ENCODE results near the gene MYB. TPM values are rescaled to one million over a fixed set of nuclear protein-coding genes. Genes with fewer than 3 reads are reported as not detected.
A peak's percentile ranks its signal among the peaks of the same experiment; 100 is the strongest.

Gene MYB
- polyA plus RNA-seq, 1 experiment, result 0.06 TPM

DNA sequence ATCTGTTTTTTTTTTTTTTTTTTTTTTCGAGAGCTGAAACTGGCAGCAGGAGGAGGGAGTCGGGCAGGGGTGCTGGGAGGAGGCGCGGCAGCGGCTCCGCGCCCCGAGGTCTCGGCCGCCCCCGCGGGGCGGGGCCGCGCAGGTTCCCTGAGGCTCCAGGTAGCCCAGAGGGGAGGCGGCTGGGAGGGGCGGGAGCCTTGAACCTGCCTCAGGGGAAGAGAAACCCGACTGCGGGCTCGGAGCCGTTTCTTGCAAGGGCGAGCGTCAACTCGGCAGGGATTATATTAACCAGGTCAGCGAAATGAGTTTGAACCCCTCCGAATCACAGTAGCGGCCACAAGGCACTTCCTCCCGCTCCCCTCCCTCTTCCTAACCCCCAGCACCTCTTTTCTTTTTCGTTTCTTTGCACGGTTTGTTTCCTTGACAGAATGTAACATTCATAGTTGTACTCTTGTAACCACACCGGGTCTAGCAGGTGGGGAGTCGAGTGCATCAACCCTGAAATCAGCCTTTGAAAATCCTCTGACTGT is 2.0 kb downstream of the MYB start:
- DNase-seq (ENCODE audit: low read depth), result no peak
- Histone ChIP-seq H3K27me3 (ENCODE audit: control insufficient read depth, insufficient read depth, low read length) (peaks cover 3% of the 10 kb centered on the region; the same call in 1 of the 2 replicates), H3K36me3 (ENCODE audit: control insufficient read depth, insufficient read depth, low read length) (no peaks in the 10 kb centered on the region), H3K4me3 (ENCODE audit: low read depth, low read length) (peak overlapping the region; percentile 41)
- POLR2A ChIA-PET, result no interaction called here
- CTCF ChIA-PET, result interaction anchor here (0.9 to 1.4 kb wide), 3 partner anchors 9 to 18 kb away, joined by 4 read pairs; no protein-coding TSS in a partner anchor
- TF ChIP-seq, protein P1, sequence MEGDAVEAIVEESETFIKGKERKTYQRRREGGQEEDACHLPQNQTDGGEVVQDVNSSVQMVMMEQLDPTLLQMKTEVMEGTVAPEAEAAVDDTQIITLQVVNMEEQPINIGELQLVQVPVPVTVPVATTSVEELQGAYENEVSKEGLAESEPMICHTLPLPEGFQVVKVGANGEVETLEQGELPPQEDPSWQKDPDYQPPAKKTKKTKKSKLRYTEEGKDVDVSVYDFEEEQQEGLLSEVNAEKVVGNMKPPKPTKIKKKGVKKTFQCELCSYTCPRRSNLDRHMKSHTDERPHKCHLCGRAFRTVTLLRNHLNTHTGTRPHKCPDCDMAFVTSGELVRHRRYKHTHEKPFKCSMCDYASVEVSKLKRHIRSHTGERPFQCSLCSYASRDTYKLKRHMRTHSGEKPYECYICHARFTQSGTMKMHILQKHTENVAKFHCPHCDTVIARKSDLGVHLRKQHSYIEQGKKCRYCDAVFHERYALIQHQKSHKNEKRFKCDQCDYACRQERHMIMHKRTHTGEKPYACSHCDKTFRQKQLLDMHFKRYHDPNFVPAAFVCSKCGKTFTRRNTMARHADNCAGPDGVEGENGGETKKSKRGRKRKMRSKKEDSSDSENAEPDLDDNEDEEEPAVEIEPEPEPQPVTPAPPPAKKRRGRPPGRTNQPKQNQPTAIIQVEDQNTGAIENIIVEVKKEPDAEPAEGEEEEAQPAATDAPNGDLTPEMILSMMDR (IDR thresholded peaks at IDR 0.05; ENCODE audit: insufficient read depth, low read depth, low read length), result no peak

DNA sequence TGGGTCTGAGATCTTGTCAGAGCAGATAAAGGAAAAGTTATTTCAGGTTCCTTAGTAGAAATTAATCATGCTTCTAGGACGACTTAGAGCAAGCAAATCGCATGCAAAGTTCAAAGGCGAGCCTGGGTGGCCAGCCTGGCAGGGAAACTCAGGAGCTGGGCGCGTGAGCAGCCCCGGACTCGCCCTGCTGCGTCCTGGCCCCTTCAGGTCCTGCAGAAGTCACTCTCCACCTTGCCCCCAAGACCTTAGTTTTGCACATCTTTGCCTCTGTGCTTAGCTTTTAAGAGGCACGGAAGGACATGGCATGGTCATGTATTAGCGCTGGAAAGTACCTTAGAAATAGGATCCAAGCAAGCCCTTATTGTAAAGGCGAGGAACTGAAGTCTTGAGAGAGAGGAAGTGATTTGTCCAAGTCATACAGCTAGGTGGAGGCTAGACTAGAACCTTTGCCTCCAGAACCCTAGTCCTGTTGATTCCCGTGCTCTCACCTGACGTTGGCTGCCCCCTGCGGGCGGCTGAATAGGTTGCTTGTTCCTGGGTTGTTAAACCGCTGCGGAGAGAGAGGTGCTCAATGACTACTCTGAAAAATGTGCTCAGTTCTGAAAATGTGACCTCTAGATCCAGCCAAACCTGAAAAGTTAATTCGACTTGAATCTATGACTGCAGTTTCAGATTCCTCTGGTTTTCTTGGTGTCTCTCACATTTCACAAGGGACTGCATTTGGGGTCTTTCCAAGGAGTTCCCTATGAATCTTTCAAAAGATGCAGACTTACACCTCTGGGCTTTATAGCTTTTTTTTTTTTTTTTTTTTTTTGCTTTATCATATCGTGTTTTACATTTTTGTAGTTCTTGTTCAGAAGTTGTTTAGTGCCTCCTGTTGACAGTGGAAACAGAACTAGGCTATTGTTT is 2.7 kb downstream of the MYB start:
- TF ChIP-seq, protein P1 (IDR thresholded peaks at IDR 0.05; ENCODE audit: insufficient read depth, low read depth, low read length), result peak; percentile 54
- POLR2A ChIA-PET, result interaction anchor here (0.6 kb wide), 1 partner anchor 14 kb away, joined by 4 read pairs; no protein-coding TSS in a partner anchor
- H3K27me3 ChIP-seq (ENCODE audit: control insufficient read depth, insufficient read depth, low read length), result peaks cover 3% of the 10 kb centered on the region; the same call in 1 of the 2 replicates
- CTCF ChIA-PET, result interaction anchor here (0.9 to 1.4 kb wide), 3 partner anchors 9 to 17 kb away, joined by 4 read pairs; no protein-coding TSS in a partner anchor
- H3K36me3 ChIP-seq (ENCODE audit: control insufficient read depth, insufficient read depth, low read length), result no peaks in the 10 kb centered on the region
- DNase-seq (ENCODE audit: low read depth), result no peak
- H3K4me3 ChIP-seq (ENCODE audit: low read depth, low read length), result no peak overlapping the region

DNA sequence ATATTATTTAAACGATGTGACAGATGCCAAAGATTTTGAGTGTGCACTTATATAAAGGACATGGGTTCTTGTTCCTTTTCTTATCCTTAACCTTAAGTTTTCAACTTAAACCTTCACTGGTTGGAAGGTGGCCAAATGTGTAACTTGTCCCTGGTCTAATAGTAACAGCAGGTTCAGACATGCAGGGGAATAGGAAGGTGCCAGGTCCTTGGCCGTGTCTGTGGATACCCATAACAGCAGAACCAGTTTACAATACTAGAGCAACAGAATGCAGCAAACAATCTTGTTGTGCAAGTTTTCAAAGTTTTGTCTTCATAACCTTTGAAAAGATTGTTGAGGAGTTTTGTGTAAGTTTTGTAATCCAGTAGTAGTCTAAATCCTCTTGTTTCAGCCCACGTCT is 4.4 kb downstream of the MYB start:
- POLR2A ChIA-PET, result no interaction called here
- peaks cover 3% of the 10 kb centered on the region; the same call in 1 of the 2 replicates for H3K27me3 ChIP-seq (ENCODE audit: control insufficient read depth, insufficient read depth, low read length)

DNA sequence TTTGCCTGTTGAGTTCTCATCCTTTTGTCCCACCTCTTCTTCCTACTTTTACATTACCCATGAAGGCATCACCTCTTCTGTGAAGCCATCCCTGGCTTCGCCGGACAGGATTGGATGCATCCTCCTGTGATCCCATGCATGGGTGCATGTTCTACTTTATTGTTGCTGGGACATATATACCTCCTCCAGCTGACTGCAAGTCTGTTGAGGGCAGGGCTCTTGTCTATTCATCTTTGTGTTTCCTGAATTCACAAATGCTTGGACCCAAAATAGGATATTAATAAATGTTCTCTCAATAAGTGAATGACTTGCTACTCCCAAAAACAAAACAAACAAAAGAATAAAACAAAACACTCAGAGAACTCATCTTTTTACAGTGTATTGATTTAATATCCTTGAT is 5.1 kb downstream of the MYB start:
- H3K36me3 ChIP-seq (ENCODE audit: control insufficient read depth, insufficient read depth, low read length), result no peaks in the 10 kb centered on the region
- H3K27me3 ChIP-seq (ENCODE audit: control insufficient read depth, insufficient read depth, low read length), result peaks cover 3% of the 10 kb centered on the region; the same call in 1 of the 2 replicates
- ChIA-PET CTCF (no interaction called here), POLR2A (no interaction called here)
- H3K4me3 ChIP-seq (ENCODE audit: low read depth, low read length), result no peak overlapping the region
- TF ChIP-seq, protein P1 (IDR thresholded peaks at IDR 0.05; ENCODE audit: insufficient read depth, low read depth, low read length), result no peak
- DNase-seq (ENCODE audit: low read depth), result no peak

More for the DNA sequence above, 4.4 kb downstream of the MYB start:
- DNase-seq (ENCODE audit: low read depth), result no peak
- TF ChIP-seq, protein P1 (IDR thresholded peaks at IDR 0.05; ENCODE audit: insufficient read depth, low read depth, low read length), result no peak
- no peak overlapping the region for H3K4me3 ChIP-seq (ENCODE audit: low read depth, low read length)
- H3K36me3 ChIP-seq (ENCODE audit: control insufficient read depth, insufficient read depth, low read length), result no peaks in the 10 kb centered on the region
- CTCF ChIA-PET, result no interaction called here

DNA sequence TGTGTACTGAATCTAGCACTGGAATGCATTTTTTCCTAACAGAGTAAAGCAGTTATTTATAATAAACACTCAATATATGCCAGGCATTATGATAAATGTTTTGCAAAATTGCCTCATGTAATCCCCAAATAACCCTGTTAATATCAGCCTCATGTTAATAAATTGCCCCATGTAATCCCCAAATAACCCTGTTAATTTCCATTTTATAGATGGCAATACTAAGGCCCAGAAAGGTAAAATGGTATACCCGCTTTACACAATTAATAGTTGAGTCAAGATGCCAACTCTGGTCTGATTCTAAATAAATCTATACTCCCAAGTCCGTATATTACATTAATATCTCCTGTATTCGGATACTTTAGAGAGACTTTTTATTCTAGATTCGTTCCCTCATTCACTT is 6.3 kb downstream of the MYB start:
- POLR2A ChIA-PET, result no interaction called here
- CTCF ChIA-PET, result no interaction called here

More for the DNA sequence above, 6.3 kb downstream of the MYB start:
- TF ChIP-seq, protein P1 (IDR thresholded peaks at IDR 0.05; ENCODE audit: insufficient read depth, low read depth, low read length), result no peak
- Histone ChIP-seq H3K27me3 (ENCODE audit: control insufficient read depth, insufficient read depth, low read length) (peaks cover 3% of the 10 kb centered on the region; the same call in 1 of the 2 replicates), H3K4me3 (ENCODE audit: low read depth, low read length) (no peak overlapping the region), H3K36me3 (ENCODE audit: control insufficient read depth, insufficient read depth, low read length) (no peaks in the 10 kb centered on the region)
- no peak for DNase-seq (ENCODE audit: low read depth)

Measured in BJ (cell line).